ENCODE measurements around the gene SH3GLB2. TPM values are rescaled to one million over a fixed set of nuclear protein-coding genes. Genes with fewer than 3 reads are reported as not detected.

The SH3GLB2 gene
- total and polyA plus RNA-seq, 4 donors = 51.3 to 110 (median 71.7) TPM

DNA sequence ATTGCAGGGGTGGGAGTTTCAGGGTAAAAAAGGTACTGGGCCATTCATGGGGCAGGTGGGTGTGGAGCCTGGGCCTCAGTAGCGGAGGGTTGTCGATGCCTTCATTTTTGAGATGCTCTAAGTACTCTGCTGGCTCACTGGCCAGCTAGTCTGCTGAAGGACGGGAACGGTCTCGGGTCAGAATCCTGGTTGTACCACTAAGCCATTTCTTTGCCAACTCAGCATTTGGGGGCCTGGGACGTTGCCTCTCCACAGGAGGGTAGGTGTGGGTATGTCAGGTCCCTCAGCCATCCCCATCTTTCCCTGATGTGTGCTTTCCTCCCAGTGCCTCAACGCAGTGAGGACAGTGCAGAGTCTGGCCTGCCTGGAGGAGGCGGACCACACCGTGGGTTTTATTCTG is 25.1 kb downstream of the SH3GLB2 start:
- TF ChIP-seq, protein P1, sequence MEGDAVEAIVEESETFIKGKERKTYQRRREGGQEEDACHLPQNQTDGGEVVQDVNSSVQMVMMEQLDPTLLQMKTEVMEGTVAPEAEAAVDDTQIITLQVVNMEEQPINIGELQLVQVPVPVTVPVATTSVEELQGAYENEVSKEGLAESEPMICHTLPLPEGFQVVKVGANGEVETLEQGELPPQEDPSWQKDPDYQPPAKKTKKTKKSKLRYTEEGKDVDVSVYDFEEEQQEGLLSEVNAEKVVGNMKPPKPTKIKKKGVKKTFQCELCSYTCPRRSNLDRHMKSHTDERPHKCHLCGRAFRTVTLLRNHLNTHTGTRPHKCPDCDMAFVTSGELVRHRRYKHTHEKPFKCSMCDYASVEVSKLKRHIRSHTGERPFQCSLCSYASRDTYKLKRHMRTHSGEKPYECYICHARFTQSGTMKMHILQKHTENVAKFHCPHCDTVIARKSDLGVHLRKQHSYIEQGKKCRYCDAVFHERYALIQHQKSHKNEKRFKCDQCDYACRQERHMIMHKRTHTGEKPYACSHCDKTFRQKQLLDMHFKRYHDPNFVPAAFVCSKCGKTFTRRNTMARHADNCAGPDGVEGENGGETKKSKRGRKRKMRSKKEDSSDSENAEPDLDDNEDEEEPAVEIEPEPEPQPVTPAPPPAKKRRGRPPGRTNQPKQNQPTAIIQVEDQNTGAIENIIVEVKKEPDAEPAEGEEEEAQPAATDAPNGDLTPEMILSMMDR (IDR thresholded peaks at IDR 0.05; ENCODE audit: control extremely low read depth, extremely low read depth) = no peak
- Histone ChIP-seq H3K9me3 (ENCODE audit: control insufficient read depth in 4 of 4, insufficient read depth in 3 of 4, low read length in 3 of 4) (no peaks in the 10 kb centered on the region), H3K27me3 (ENCODE audit: control insufficient read depth in 3 of 3, insufficient read depth in 3 of 3, low read length in 2 of 3) (no peaks in the 10 kb centered on the region), H3K36me3 (ENCODE audit: control insufficient read depth in 4 of 4, insufficient read depth in 4 of 4, low read length in 4 of 4) (peaks cover 20 to 68% (median 58%) of the 10 kb centered on the region in 4 donors), H3K9ac (ENCODE audit: insufficient read depth in 1 of 2, low read length in 2 of 2) (no peak overlapping the region), H3K4me1 (ENCODE audit: control insufficient read depth in 5 of 5, insufficient read depth in 5 of 5, low read length in 5 of 5) (no peaks in the 10 kb centered on the region), H3K27ac (ENCODE audit: low read depth in 1 of 2, low read length in 1 of 2) (no peak overlapping the region), H3K4me3 (no peak overlapping the region)
- DNase-seq (no peak), ATAC-seq (ENCODE audit: insufficient read depth, low FRiP score) (no peak)
- WGBS, 2 donors = 97 to 98% methylated on average over 9 of the region's 9 CpGs

DNA sequence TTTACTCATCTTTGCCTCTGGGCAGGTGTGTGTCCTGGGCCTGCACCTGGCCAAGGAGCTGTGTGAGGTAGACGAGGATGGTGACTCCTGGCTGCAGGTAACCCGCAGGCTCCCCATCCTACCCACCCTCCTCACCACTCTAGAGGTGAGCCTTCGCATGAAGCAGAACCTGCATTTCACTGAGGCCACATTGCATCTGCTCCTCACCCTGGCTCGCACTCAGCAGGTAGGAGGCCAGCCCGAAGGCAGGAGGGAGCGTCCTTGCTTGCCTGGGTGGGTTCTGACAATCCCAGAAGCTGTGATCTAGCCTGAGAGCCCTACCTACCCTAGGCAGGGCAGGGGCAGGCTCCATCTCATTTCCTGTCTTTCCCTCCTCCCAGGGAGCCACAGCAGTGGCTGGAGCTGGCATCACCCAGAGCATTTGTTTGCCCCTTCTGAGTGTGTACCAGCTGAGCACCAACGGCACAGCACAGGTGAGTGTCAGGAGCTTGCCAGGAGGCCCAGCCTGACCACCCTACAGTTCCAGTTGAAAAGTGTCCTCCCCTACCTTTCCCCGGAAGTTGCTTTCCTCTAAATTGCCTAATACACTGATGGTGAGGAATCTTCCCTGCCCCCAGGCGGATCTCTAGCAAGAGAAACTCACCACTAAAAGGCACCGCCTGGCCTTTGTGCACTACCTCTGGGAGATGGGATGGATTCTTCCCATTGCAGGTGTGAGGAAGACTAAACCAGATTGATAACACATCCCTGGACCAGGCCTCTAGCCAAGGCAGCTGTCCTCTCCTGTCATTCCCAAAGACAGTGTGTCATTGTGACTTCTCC is 26.4 kb downstream of the SH3GLB2 start:
- 94 to 95% methylated on average over 10 of the region's 10 CpGs for WGBS, 2 donors
- H3K4me3 ChIP-seq = no peak overlapping the region
- no peaks in the 10 kb centered on the region for H3K9me3 ChIP-seq (ENCODE audit: control insufficient read depth in 4 of 4, insufficient read depth in 3 of 4, low read length in 3 of 4)
- ATAC-seq (ENCODE audit: insufficient read depth, low FRiP score) (no peak), DNase-seq (no peak)
- H3K4me1 ChIP-seq (ENCODE audit: control insufficient read depth in 5 of 5, insufficient read depth in 5 of 5, low read length in 5 of 5) = no peaks in the 10 kb centered on the region
- no peak overlapping the region for H3K27ac ChIP-seq (ENCODE audit: low read depth in 1 of 2, low read length in 1 of 2)
- TF ChIP-seq, protein P1 (IDR thresholded peaks at IDR 0.05; ENCODE audit: control extremely low read depth, extremely low read depth) = no peak
- H3K36me3 ChIP-seq (ENCODE audit: control insufficient read depth in 4 of 4, insufficient read depth in 4 of 4, low read length in 4 of 4) = peaks cover 27 to 69% (median 61%) of the 10 kb centered on the region in 4 donors
- H3K27me3 ChIP-seq (ENCODE audit: control insufficient read depth in 3 of 3, insufficient read depth in 3 of 3, low read length in 2 of 3) = no peaks in the 10 kb centered on the region
- H3K9ac ChIP-seq (ENCODE audit: insufficient read depth in 1 of 2, low read length in 2 of 2) = no peak overlapping the region

DNA sequence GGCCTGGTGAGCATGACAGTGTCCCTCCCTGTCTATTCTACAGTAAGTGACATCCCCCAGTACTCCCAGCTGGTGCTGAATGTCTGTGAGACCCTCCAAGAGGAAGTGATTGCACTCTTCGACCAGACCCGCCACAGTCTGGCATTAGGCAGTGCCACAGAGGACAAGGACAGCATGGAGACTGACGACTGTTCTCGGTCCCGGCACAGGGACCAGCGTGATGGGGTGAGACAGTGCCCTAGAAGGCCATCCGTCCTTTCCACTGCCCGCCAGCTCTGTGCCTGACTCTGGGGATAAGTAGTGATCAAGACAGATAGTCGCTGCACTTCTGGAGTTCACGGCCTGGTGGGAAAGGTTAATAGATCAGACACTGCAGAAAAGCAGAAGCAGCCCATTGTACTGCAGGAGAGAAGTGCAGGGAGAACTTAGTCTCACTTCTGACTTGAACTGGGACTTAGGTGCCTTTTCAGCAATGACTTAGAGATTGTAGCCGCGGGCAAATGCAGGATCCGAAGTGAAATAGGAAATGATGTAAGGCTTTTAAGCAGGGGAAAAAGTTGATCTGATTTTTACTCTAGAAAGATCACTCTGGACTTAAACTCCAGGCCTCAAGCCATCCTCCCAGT is 28.4 kb downstream of the SH3GLB2 start:
- H3K9me3 ChIP-seq (ENCODE audit: control insufficient read depth in 4 of 4, insufficient read depth in 3 of 4, low read length in 3 of 4) = no peaks in the 10 kb centered on the region
- H3K4me3 ChIP-seq = no peak overlapping the region
- H3K27me3 ChIP-seq (ENCODE audit: control insufficient read depth in 3 of 3, insufficient read depth in 3 of 3, low read length in 2 of 3) = no peaks in the 10 kb centered on the region
- peaks cover 34 to 70% (median 62%) of the 10 kb centered on the region in 4 donors for H3K36me3 ChIP-seq (ENCODE audit: control insufficient read depth in 4 of 4, insufficient read depth in 4 of 4, low read length in 4 of 4)
- ATAC-seq (ENCODE audit: insufficient read depth, low FRiP score) (no peak), DNase-seq (no peak)
- no peaks in the 10 kb centered on the region for H3K4me1 ChIP-seq (ENCODE audit: control insufficient read depth in 5 of 5, insufficient read depth in 5 of 5, low read length in 5 of 5)
- no peak overlapping the region for H3K9ac ChIP-seq (ENCODE audit: insufficient read depth in 1 of 2, low read length in 2 of 2)
- no peak overlapping the region for H3K27ac ChIP-seq (ENCODE audit: low read depth in 1 of 2, low read length in 1 of 2)
- WGBS, 2 donors = 80 to 82% methylated on average over 13 of the region's 13 CpGs
- TF ChIP-seq, protein P1 (IDR thresholded peaks at IDR 0.05; ENCODE audit: control extremely low read depth, extremely low read depth) = no peak
